Esophagus muscularis mucosa (tissue), 4 donors: Measurements from ENCODE around the gene USP8. TPM values are rescaled to one million over a fixed set of nuclear protein-coding genes. Genes with fewer than 3 reads are reported as not detected.
"Not testable (repeated sequence)": the region's sequence is repeated elsewhere in the genome, so short reads cannot be mapped to it uniquely, and the experiment has no call there.

Experiments used
- DNase-seq: peaks from one replicate; pipeline ENCODE4 v3.0.0-alpha.2; 2017; ENCODE audit errors: extremely low spot score
- H3K27ac ChIP-seq, 4 donors: fragments of 200-600 bp; sonication (generic); replicated peaks in 1 of 4; 1 replicate in 3 of 4; 2 replicates in 1 of 4; pipeline ENCODE4 v1.5.1; 2016 to 2019; ENCODE audit warnings: mild to moderate bottlenecking in 1 of 4
- H3K27me3 ChIP-seq, 4 donors: fragments of 200-600 bp; sonication (generic); one replicate each; pipeline versions ENCODE4 v1.5.1 to v1.6.0; 2016 to 2019
- H3K36me3 ChIP-seq, 4 donors: fragments of 200-600 bp; sonication (generic); one replicate each; pipeline ENCODE4 v1.5.1; 2016 to 2019
- H3K4me1 ChIP-seq, 4 donors: fragments of 200-600 bp; sonication (generic); one replicate each; pipeline ENCODE4 v1.5.1; 2016 to 2019
- H3K4me3 ChIP-seq, 4 donors: fragments of 200-600 bp; sonication (generic); 1 replicate in 2 of 4; 2 replicates in 2 of 4; pipeline ENCODE4 v1.5.1; 2016 to 2019; ENCODE audit warnings: mild to moderate bottlenecking in 4 of 4, moderate library complexity in 1 of 4
- H3K9me3 ChIP-seq, 4 donors: fragments of 200-600 bp; sonication (generic); 1 replicate in 3 of 4; 2 replicates in 1 of 4; pipeline ENCODE4 v1.5.1; 2016 to 2019
- CTCF ChIP-seq, 3 experiments: fragments of 200-600 bp in 2 of 3; fragments of 450-650 bp in 1 of 3; sonication (generic) in 2 of 3; IDR thresholded peaks; one replicate each; pipeline ENCODE4 v1.5.1; 2017 to 2019; ENCODE audit warnings: antibody characterized with exemption in 3 of 3, mild to moderate bottlenecking in 2 of 3, moderate library complexity in 1 of 3
- EP300 ChIP-seq: sonication (generic); formaldehyde crosslinking; IDR thresholded peaks from one replicate; pipeline ENCODE4 v1.6.1; 2017; ENCODE audit warnings: antibody characterized with exemption
- POLR2A ChIP-seq: fragments of 450-650 bp; IDR thresholded peaks from one replicate; pipeline ENCODE4 v1.6.1; 2017; ENCODE audit warnings: antibody characterized with exemption, moderate library complexity, mild to moderate bottlenecking, low read depth
- POLR2AphosphoS5 ChIP-seq, 2 donors: sonication (generic); formaldehyde crosslinking; IDR thresholded peaks; one replicate each; pipeline ENCODE4 v1.6.1; 2017; ENCODE audit warnings: antibody characterized with exemption in 2 of 2
- WGBS: methylation state at CpG from one replicate; pipeline ENCODE4 v1.1.5; 2018; 5-methylcytosine and 5-hydroxymethylcytosine counted together
- intact Hi-C: fragments of 100-400 bp; cut with DNase I; formaldehyde crosslinking; loops from one replicate; pipeline ENCODE4 v1.15.1; 2023
- total RNA-seq, 4 donors: library from RNA; depleted of rRNA; stranded (reverse); fragments of >200 nt; gene quantifications; one replicate each; pipeline versions ENCODE4 v1.1.0 to v1.2.1, GENCODE V29; 2016

The USP8 gene
- total RNA-seq, result 10 to 100 TPM; 38.2 to 44.6 (median 41.8) TPM

- Histone ChIP-seq H3K36me3 (peaks cover 0 to 8% (median 2%) of the 10 kb centered on the region in 4 donors), H3K9me3 (no peaks in the 10 kb centered on the region), H3K27me3 (no peaks in the 10 kb centered on the region), H3K4me3 (peak within 1 kb of the TSS; percentile 86 to 96 (median 90)), H3K4me1 (peaks cover 19 to 42% (median 37%) of the 10 kb centered on the region in 4 donors), H3K27ac (peak within 1 kb of the TSS; percentile 89 to 94 (median 94))
- under 1% methylated on average over 25 of the region's 55 CpGs for WGBS
- no peak for TF ChIP-seq POLR2A
- peak; percentile 96 to 97 for TF ChIP-seq POLR2AphosphoS5 (IDR thresholded peaks at IDR 0.05)
- TF ChIP-seq CTCF (IDR thresholded peaks at IDR 0.05), result no peak
- no peak for TF ChIP-seq EP300
- peak; percentile 99 for DNase-seq
- intact Hi-C loops, result no loop called here
These were observed at the start of gene USP8 for GRCh38 chr15:50424066-50424890. Gene USP8, plus strand, starts transcription at chr15:50424405. Its CDS starts 14,669 bp downstream, at chr15:50439074.

DNA sequence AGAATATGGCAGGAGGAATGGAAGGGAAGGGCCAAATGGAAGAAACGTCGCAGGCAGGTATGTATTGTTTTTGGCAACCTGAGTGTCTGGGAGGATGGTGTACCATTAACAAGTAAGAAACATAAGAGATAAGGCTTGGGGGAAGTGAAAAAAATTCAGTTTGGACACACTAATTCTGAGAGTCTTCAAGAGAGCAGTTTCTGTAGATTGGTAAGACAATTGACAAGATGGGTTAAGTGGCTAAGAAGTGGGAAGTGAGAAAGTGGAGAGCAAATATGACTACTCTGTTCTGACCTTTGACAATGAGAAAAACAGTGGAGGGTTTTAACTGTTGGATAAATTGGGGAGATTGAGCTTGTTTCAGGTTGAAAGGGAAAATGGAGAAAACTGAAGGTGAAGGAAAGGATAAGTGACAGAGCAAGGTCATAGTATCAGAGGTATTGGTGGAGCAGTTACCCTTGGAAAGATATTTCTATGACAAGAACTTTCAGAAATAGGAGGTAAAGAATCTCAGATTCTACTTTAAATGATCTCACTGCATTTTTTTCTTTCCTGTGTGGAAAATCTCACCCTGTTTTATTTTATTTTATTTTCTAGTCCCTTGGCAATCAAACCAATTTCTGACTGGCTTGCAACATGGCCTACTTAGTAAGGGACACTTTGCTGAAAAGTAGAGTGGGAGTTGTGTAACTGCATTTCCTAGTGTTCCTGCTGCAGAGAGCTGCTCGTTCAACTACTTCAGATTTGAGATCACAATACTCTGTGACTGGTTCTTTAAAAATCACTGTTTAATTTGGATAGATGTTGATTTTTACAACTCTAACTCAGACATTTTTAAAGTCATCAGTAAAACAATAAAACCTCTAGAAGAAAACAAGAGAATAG lies 46.1 kb upstream of the USP8 start:
- Histone ChIP-seq H3K27ac (no peak overlapping the region), H3K36me3 (no peaks in the 10 kb centered on the region), H3K27me3 (no peaks in the 10 kb centered on the region), H3K4me3 (no peak overlapping the region), H3K4me1 (no peaks in the 10 kb centered on the region), H3K9me3 (no peaks in the 10 kb centered on the region)
- TF ChIP-seq CTCF (IDR thresholded peaks at IDR 0.05) (no peak), POLR2A (no peak), EP300 (no peak), POLR2AphosphoS5 (IDR thresholded peaks at IDR 0.05) (no peak)
- DNase-seq, result no peak
- 75% methylated on average over 3 of the region's 3 CpGs for WGBS
- intact Hi-C loops, result no loop called here

DNA sequence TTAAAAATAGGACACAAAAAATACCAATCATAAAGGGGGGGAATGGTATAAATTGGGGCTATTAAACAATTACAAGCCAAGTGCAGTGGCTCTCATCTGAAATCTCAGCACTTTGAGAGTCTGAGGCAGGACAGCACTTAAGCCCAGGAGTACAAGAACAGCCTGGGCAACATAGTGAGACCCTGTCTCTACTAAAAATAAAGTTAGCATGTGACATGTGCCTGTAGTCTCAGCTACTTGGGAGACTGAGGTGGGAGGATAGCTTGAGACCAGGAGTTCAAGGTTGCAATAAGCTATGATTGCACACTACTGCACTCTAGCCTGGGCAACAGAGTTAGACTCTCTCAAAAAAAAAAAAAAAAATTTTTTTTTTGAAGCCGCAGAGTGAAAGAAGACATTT lies 45.4 kb upstream of the USP8 start:
- intact Hi-C loops, result no loop called here
- Histone ChIP-seq H3K4me3 (no peak overlapping the region), H3K4me1 (no peaks in the 10 kb centered on the region), H3K27ac (no peak overlapping the region), H3K9me3 (no peaks in the 10 kb centered on the region), H3K27me3 (no peaks in the 10 kb centered on the region), H3K36me3 (no peaks in the 10 kb centered on the region)
- TF ChIP-seq CTCF (IDR thresholded peaks at IDR 0.05), result no peak
- TF ChIP-seq EP300, result no peak
- TF ChIP-seq POLR2A, result no peak
- TF ChIP-seq POLR2AphosphoS5 (IDR thresholded peaks at IDR 0.05), result no peak
- no peak for DNase-seq
- 100% methylated on average over 1 of the region's 1 CpG for WGBS

GRCh38 chr15:50379413-50379812 lies 44.8 kb upstream of the USP8 start:
- H3K36me3 ChIP-seq, H3K27me3 ChIP-seq, H3K27ac ChIP-seq, DNase-seq, H3K4me1 ChIP-seq, H3K9me3 ChIP-seq, intact Hi-C loops, H3K4me3 ChIP-seq: not testable (repeated sequence)
- WGBS, result 95% methylated on average over 7 of the region's 7 CpGs

DNA sequence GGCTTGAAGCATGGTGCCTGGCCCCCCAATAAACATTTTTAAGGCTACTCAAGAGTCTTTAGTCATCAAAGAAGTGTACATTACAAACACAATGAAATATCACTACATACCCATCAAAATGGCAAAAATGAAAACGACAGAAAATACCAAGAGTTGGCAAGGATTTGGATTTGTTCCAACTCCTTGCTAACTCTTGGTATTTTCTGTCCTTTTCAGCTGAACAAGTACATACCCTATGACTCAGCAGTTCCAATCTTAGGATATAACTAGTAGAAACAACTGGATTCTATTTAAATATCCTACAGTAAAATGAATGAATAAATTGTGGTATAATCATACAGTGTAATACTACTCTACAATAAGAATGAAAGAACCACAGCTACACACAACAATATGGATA lies 44.1 kb upstream of the USP8 start:
- WGBS, result 48% methylated on average over 1 of the region's 1 CpG
- Histone ChIP-seq H3K27me3 (no peaks in the 10 kb centered on the region), H3K4me3 (no peak overlapping the region), H3K27ac (no peak overlapping the region), H3K36me3 (no peaks in the 10 kb centered on the region), H3K4me1 (no peaks in the 10 kb centered on the region), H3K9me3 (no peaks in the 10 kb centered on the region)
- TF ChIP-seq EP300, result no peak
- TF ChIP-seq POLR2AphosphoS5 (IDR thresholded peaks at IDR 0.05), result no peak
- no peak for TF ChIP-seq POLR2A
- no peak for TF ChIP-seq CTCF (IDR thresholded peaks at IDR 0.05)
- intact Hi-C loops, result no loop called here
- DNase-seq, result no peak
